Right atrium auricular region (tissue), 2 donors: ENCODE measurements around the gene BCAR1. TPM values are rescaled to one million over a fixed set of nuclear protein-coding genes. Genes with fewer than 3 reads are reported as not detected.
"Not testable (repeated sequence)": the region's sequence is repeated elsewhere in the genome, so short reads cannot be mapped to it uniquely, and the experiment has no call there.

Experiments
- DNase-seq: peaks from one replicate; pipeline ENCODE4 v3.0.0-alpha.2; 2019; ENCODE audit warnings: low spot score
- H3K27ac ChIP-seq, 2 donors: fragments of 200-600 bp; sonication (generic); 1 replicate in 1 of 2; 2 replicates in 1 of 2; pipeline ENCODE4 v1.5.1; 2016 to 2019
- H3K27me3 ChIP-seq, 2 donors: fragments of 200-600 bp; sonication (generic); one replicate each; pipeline versions ENCODE4 v1.5.1 to v1.6.0; 2017 to 2019
- H3K36me3 ChIP-seq: fragments of 200-600 bp; sonication (generic); one replicate; pipeline ENCODE4 v1.5.1; 2016
- H3K4me1 ChIP-seq, 2 donors: fragments of 200-600 bp; sonication (generic); one replicate each; pipeline versions ENCODE4 v1.5.1 to v1.6.0; 2017 to 2019
- H3K4me3 ChIP-seq, 2 donors: fragments of 200-600 bp; sonication (generic); 1 replicate in 1 of 2; 2 replicates in 1 of 2; pipeline ENCODE4 v1.5.1; 2017 to 2019; ENCODE audit warnings: mild to moderate bottlenecking in 1 of 2, moderate library complexity in 1 of 2
- H3K9me3 ChIP-seq, 2 donors: fragments of 200-600 bp; sonication (generic); one replicate each; pipeline ENCODE4 v1.5.1; 2019
- total RNA-seq, 2 donors: library from RNA; depleted of rRNA; stranded (reverse); fragments of >200 nt; gene quantifications; one replicate each; pipeline ENCODE4 v1.1.0, GENCODE V29; 2016
- TF ChIP-seq, protein P1 (sequence below), 2 donors: fragments of 200-600 bp; sonication (generic); IDR thresholded peaks; one replicate each; pipeline ENCODE4 v1.5.1; 2019; ENCODE audit warnings: antibody characterized with exemption in 2 of 2

The BCAR1 gene
- total RNA-seq, 2 donors from 2014 or later, result 58.0 to 88.2 TPM

DNA sequence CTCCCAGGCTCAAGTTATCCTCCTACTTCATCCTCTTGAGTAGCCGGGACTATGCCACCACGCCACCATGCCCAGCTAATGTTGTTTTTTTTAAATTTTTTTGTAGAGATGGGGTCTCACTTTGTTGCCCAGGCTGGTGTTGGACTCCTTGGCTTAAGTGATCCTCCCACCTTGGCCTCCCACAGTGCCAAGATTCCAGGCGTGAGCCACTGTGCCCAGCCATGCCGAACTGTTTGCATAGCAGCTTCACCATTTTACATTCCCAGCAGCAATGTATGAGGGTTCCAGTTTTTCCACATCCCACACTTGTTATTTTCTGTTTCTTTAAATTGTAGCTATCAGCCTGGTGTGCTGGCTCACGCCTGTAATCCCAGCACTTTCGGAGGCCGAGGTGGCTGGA, 34.8 kb downstream of the BCAR1 start:
- H3K27me3 ChIP-seq, result no peaks in the 10 kb centered on the region
- H3K9me3 ChIP-seq, result no peaks in the 10 kb centered on the region
- no peaks in the 10 kb centered on the region for H3K4me1 ChIP-seq
- H3K36me3 ChIP-seq, result no peaks in the 10 kb centered on the region
- no peak overlapping the region for H3K27ac ChIP-seq
- no peak for DNase-seq
- no peak overlapping the region for H3K4me3 ChIP-seq
- TF ChIP-seq, protein P1, sequence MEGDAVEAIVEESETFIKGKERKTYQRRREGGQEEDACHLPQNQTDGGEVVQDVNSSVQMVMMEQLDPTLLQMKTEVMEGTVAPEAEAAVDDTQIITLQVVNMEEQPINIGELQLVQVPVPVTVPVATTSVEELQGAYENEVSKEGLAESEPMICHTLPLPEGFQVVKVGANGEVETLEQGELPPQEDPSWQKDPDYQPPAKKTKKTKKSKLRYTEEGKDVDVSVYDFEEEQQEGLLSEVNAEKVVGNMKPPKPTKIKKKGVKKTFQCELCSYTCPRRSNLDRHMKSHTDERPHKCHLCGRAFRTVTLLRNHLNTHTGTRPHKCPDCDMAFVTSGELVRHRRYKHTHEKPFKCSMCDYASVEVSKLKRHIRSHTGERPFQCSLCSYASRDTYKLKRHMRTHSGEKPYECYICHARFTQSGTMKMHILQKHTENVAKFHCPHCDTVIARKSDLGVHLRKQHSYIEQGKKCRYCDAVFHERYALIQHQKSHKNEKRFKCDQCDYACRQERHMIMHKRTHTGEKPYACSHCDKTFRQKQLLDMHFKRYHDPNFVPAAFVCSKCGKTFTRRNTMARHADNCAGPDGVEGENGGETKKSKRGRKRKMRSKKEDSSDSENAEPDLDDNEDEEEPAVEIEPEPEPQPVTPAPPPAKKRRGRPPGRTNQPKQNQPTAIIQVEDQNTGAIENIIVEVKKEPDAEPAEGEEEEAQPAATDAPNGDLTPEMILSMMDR (IDR thresholded peaks at IDR 0.05), result no peak

- no peak overlapping the region for H3K4me3 ChIP-seq
- H3K27ac ChIP-seq, result no peak overlapping the region
- no peaks in the 10 kb centered on the region for H3K36me3 ChIP-seq
- no peaks in the 10 kb centered on the region for H3K9me3 ChIP-seq
- DNase-seq, result no peak
- H3K27me3 ChIP-seq, result no peaks in the 10 kb centered on the region
- no peaks in the 10 kb centered on the region for H3K4me1 ChIP-seq
- TF ChIP-seq, protein P1 (IDR thresholded peaks at IDR 0.05), result no peak
Observed at GRCh38 chr16:75216127-75216526, 35.3 kb downstream of the BCAR1 start.

DNA sequence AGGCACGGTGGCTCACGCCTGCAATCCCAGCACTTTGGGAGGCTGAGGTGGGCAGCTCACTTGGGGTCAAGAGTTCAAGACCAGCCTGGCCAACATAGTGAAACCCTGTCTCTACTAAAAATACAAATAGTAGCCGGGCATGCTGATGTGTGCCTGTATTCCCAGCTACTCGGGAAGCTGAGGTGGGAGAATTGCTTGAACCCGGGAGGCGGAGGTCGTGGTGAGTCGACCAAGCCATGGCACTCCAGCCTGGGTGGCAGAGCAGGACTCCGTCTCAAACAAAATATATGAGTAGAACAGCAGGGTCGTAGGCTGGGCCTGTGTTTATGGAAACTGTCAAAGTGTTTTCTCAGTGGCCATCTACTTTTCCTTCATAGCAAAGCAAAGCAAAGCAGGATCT, 40.1 kb downstream of the BCAR1 start:
- H3K4me3 ChIP-seq, H3K36me3 ChIP-seq, H3K4me1 ChIP-seq, H3K9me3 ChIP-seq, H3K27me3 ChIP-seq, DNase-seq, H3K27ac ChIP-seq: not testable (repeated sequence)

DNA sequence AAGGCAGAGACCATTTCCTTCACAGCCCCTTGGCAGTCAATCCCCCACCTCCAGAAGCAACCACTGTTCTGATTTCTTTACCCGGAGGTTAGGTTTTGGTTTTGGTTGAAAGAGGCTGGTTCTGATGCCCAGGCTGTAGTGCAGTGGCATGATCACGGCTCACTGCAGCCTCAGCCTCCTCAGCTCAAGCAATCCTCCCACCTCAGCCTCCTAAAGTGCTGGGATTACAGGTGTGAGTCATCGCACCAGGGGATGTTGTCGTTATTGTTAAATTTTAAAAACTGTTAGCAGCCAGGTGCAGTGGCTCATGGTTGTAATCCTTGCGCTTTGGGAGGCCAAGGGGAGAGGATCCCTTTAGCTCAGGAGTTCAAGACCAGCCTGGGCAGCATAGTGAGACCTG, 41.5 kb downstream of the BCAR1 start:
- Histone ChIP-seq H3K36me3 (no peaks in the 10 kb centered on the region), H3K4me1 (peaks cover 0 to 10% of the 10 kb centered on the region in 2 donors), H3K27ac (no peak overlapping the region), H3K4me3 (no peak overlapping the region), H3K9me3 (no peaks in the 10 kb centered on the region), H3K27me3 (no peaks in the 10 kb centered on the region)
- TF ChIP-seq, protein P1 (IDR thresholded peaks at IDR 0.05), result no peak
- no peak for DNase-seq

DNA sequence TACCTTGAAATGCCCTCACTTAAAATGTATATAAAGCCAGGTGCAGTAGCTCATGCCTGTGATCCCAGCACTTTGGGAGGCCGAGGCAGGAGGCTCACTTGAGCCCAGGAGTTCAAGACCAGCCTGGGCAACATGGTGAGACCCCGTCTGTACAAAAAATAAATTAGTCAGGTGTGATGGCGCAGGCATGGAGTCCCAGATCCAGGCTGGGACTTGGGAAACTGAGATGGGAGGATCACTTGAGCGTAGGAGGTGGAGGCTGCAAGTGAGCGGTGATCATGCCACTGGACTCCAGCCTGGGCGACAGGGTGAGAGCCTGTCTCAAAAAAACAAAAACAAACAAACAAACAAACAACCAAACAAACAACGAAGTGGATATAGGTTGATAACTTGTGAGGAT, 41.9 kb downstream of the BCAR1 start:
- not testable (repeated sequence) for DNase-seq, H3K4me3 ChIP-seq, H3K27me3 ChIP-seq

DNA sequence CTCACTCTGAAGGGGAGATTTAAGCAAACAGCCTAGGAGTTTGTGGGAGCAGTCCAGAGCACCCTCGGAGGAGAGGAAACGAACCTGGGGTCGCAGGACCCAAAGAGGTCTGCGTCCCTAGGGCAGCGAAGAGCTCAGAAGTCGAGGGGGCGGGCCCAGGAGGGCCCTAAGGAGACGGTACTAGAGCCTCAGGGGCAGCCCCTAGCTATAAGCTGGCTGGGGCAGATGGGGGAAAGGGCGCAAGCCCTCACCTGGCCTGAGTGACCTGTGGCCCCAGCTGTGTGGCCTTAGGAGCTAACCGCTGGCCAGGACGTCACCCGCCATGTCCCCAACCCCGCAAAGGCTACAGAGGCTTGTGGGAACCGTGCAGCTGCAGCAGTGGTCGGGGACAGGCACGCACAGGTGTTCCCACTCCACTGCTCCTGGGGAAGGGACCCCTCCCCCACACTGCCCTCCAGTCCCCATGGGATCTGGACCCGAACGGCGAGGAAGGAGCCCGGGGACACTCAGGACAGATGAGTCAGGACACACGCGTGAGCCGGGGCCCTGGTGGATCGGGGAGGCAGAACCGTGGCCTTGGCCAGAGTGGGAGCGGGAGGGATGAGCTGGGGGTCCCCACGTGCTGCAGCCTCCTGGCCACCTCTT, 42.4 kb downstream of the BCAR1 start:
- DNase-seq, result no peak
- H3K27me3 ChIP-seq, result no peaks in the 10 kb centered on the region
- H3K9me3 ChIP-seq, result no peaks in the 10 kb centered on the region
- H3K27ac ChIP-seq, result no peak overlapping the region
- TF ChIP-seq, protein P1 (IDR thresholded peaks at IDR 0.05), result no peak
- H3K36me3 ChIP-seq, result no peaks in the 10 kb centered on the region
- H3K4me1 ChIP-seq, result peaks cover 0 to 10% of the 10 kb centered on the region in 2 donors
- H3K4me3 ChIP-seq, result no peak overlapping the region

More for the DNA sequence above, 41.9 kb downstream of the BCAR1 start:
- H3K36me3 ChIP-seq, H3K27ac ChIP-seq, H3K9me3 ChIP-seq: not testable (repeated sequence)
- H3K4me1 ChIP-seq, result peaks cover 0 to 10% of the 10 kb centered on the region in 2 donors

GRCh38 chr16:75208242-75208825, 43.1 kb downstream of the BCAR1 start:
- no peaks in the 10 kb centered on the region for H3K27me3 ChIP-seq
- TF ChIP-seq, protein P1 (IDR thresholded peaks at IDR 0.05), result no peak
- no peak overlapping the region for H3K27ac ChIP-seq
- DNase-seq, result no peak
- H3K4me3 ChIP-seq, result no peak overlapping the region
- H3K9me3 ChIP-seq, result no peaks in the 10 kb centered on the region
- peaks cover 0 to 10% of the 10 kb centered on the region in 2 donors for H3K4me1 ChIP-seq
- H3K36me3 ChIP-seq, result no peaks in the 10 kb centered on the region
